Kidney glomerular epithelial cell (primary cell): ENCODE results near the gene NYNRIN.
"Not testable (repeated sequence)": the region's sequence is repeated elsewhere in the genome, so short reads cannot be mapped to it uniquely, and the experiment has no call there.

Experiments
- DNase-seq: peaks from one replicate; lab custom pipeline; 2025; lab: John Stamatoyannopoulos, UW

Gene NYNRIN

DNA sequence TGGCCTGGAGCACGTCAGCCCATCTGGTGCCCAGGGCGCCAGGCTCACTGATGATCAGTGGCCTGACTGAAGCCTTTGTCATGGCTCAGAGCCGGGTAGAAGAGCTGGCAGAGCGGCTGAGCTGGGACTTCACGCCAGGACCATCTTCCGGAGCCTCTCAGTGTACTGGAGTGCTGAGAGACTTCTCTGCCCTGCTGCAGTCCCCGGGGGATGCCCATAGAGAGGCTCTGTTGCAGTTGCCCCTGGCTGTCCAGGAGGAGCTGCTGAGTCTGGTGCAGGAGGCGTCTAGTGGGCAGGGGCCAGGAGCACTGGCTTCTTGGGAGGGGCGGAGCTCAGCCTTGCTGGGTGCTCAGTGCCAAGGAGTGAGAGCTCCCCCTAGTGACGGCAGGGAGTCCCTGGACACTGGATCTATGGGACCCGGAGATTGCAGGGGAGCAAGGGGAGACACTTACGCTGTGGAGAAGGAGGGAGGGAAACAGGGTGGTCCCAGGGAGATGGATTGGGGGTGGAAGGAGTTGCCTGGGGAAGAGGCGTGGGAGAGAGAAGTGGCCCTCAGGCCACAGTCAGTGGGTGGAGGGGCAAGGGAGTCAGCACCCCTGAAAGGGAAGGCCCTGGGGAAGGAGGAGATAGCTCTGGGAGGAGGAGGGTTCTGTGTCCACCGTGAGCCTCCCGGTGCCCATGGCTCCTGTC, 32.9 kb downstream of the NYNRIN start:
- peak; percentile 82 for DNase-seq

GRCh38 chr14:24432259-24433131, 33.7 kb downstream of the NYNRIN start:
- no peak for DNase-seq

DNA sequence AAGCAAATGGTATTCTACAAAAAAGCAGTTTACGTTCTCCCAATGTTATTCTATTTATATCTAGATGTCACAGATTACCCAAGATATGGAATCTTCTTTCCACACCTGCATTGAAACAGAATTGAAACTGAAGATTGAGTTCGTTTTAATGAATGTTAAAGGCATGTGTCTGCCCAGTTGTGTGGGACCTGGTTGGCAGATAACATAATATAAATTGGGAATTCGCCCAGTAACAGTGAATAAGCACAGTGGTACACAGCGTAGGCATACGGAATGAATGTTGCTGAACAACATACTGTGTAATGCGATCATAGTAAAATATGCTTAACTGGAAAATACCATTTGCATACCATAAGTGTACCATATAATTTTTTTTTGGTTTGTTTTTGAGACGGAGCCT, 35.2 kb downstream of the NYNRIN start:
- no peak for DNase-seq

DNA sequence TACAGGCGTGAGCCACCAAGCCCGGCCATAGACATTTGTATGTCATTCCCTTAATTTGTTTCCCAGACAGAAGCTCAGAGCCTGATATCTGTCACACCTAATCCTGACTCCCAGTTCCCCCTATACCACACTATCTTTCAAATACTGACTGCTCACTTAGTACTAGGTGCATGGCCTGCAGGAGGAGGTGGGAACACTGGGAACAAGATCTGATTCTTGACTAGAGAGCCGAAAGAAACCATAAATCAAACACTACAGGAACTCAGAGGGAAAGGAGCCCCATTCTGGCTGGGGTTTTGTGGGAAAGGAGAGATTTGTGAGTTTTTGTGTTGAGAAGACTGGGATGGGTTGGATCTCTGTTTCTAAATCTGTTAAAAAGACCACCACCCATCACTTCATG, 35.9 kb downstream of the NYNRIN start:
- no peak for DNase-seq

GRCh38 chr14:24435192-24435810, 36.5 kb downstream of the NYNRIN start:
- no peak for DNase-seq

DNA sequence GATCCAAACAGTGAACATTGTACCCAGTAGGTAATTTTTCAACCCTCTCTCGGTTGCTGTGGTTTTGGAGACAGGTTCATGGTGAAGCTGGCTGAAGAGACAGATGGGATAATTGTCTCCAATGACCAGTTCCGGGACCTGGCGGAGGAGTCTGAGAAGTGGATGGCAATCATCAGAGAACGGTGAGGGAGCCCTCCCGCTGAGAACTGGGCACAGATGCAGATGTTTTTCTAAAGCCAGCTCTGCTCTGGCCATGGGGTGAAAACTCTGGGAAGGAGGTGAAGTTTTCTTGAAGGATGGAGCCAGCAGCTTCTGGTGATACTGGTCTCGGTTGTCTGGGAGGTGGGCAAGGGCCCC, 37.2 kb downstream of the NYNRIN start:
- no peak for DNase-seq

DNA sequence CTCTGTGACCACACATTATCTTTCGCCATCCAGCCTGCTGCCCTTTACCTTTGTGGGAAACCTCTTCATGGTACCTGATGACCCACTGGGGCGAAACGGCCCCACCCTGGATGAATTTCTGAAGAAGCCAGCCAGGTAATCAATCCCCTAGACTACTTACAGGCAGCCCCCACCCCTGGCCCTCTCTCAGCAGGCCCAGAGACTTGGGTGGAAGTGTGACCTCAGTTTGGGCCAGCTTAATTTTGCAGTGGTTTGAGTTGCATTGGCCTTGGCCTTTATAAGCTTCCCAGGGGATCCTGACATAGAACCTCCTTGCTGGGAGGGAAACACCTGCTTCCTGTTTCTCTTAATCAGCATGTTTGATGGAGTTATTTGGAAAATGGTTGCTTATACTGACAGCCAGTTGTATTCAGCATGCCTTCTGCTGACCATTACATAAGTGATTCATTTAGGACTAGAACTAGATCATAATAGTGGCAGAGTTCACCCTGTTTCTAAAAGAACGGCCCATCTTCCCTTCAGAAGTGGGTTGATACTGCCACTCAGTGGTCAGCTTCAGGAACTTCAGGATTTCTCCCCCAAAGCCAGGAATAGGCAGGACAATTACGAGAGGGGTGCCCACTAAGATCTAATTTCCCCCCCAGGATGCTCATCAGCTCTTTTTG, 37.7 kb downstream of the NYNRIN start:
- peak; percentile 69 for DNase-seq

GRCh38 chr14:24437020-24437735, 38.4 kb downstream of the NYNRIN start:
- no peak for DNase-seq

GRCh38 chr14:24437736-24438067, 38.9 kb downstream of the NYNRIN start:
- DNase-seq = no peak

DNA sequence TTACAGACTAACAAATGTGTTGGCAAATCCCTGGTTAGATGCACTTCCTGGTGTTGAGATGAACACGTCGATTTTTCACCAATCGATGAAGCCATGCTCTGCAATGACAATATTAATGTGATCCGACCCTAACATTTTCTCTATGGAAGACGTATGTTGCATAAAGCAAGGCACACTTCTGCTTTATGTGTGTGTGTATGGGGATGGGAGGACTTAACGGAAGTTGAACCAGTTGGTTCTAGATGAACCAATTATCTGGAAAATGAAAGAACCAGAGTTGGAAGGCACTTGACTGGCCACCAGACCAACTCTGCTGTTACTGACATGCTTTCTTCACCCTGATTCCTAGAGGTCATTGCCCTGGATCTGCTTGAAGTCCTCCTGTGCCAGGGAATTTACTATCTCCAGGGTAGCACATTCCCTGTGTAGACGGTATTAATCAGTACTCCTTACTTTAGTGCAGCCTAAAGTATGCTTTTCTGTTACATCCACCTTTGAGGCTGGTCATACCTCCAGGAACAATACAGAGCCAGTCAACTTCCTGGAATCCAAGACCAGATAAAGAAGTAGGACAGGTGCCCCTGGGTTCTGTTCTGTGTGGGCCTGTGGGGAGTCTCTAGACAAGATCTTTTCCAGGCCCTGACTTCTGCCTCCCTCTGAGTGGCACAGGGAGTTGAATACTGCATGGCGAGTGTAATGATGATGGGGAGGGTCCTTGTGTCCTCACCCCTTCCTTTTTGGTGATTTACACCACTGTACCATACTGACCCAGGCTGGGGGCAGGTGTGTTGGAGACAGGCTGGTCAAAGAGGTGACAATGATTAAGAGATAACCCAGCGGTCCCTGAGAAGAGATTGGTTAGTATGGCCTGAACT, 39.7 kb downstream of the NYNRIN start:
- DNase-seq = no peak

DNA sequence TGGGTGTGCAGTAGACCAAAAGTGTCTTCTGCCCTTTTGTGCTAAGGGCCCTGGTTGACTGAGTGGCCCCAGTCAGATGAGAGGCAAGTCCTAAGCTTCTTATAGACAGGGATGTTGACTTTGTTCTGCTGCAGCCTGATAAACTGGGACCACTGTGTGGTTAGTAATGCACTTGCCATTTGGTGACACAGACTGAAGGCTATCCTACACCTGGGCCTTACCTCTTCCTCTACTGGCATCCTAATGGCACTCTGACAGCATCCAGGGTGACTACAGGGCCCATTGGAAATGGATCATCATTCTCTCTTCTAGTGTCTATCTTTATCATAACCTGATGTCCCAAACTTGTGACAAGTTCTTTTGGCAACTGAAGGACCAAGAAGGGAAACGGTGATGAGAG, 40.5 kb downstream of the NYNRIN start:
- no peak for DNase-seq

- no peak for DNase-seq
Measured at GRCh38 chr14:24439830-24440605, 41.2 kb downstream of the NYNRIN start.

GRCh38 chr14:24440606-24441399, 42.0 kb downstream of the NYNRIN start:
- no peak for DNase-seq

DNA sequence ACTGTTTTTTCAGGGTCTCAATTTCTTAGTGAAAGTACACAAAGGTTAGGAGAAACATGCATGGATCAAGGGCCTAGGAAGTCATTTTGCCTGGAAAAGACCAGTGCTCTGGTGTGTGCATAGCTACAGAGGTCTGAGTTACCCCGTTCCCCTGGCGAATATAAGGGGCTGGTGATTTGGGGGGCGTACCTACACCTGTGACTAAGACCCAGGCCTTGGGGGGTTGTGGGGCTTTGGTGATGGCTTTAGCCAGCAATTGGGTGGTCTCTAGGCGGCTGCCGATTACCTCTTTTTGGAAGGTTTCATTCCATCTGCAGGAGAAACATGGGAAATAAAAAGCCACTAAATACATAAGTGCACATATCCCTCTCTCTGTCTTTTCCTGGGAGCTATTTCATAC, 42.7 kb downstream of the NYNRIN start:
- no peak for DNase-seq

DNA sequence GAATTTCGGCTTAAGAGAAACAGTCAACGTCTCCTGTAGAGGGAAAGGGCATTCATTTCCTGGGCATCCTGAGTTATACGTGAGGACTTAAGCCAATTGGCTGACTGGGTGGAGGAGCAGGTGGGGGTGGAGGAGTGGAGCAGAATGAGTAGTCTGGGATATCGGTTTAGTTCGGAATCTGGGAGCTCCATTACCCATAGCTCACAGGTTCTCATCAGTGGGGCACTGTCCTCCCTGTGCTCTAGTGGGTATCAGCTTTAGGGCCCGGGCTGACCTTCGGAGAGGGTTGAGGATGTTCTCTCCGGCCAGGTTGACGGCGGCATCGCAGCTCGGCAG, 43.1 kb downstream of the NYNRIN start:
- DNase-seq = peak; percentile 53

- DNase-seq = peak; percentile 99
Measured at GRCh38 chr14:24442240-24443052, 43.6 kb downstream of the NYNRIN start, which contains the start of gene SDR39U1. TSS of gene SDR39U1 (minus strand) at chr14:24442776. CDS start at chr14:24442769, 7 bp downstream.

DNA sequence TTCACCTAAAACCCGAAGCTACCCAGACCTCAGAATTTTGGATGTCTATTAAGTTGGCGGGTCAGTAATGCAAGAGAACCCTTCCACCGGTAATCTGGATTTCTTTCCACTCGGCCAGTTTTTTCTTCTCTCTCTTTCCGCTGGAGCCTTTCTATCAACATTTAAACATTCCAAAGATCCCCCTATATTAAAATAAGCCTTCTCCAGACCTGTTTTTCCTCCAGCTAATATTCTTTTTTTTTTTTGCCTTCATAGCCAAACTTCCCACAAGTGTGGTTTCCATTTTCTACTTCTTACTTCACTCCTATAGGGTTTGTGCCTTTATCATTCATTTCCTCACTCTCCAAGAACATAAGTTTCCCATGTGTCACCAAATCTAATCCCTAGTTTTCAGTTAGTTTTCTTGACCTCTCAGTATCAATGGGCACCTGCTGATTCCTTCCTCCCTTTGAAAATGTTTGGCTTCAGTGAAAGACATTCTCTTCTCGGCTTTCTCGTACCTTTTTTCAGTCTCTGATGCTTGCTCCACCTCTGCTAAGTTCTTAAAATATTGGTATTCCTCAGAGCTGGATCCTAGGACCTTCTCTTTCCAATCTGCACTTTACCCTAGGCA, 44.4 kb downstream of the NYNRIN start:
- no peak for DNase-seq

- not testable (repeated sequence) for DNase-seq
Measured at GRCh38 chr14:24450828-24451227, 52.0 kb downstream of the NYNRIN start.
